GM23248 (cell line): Measurements from ENCODE around the gene CELA2A.

ENCODE experiments used
- EZH2 ChIP-seq: fragments of 200-600 bp; sonication (generic); IDR thresholded peaks from 2 replicates; pipeline ENCODE4 v1.6.1; 2018; ENCODE audit warnings: antibody characterized with exemption, mild to moderate bottlenecking; ENCODE audit not compliant: insufficient read depth, poor library complexity, severe bottlenecking
- EZH2phosphoT487 ChIP-seq: fragments of 200-600 bp; sonication (generic); IDR thresholded peaks from 2 replicates; pipeline ENCODE4 v1.6.1; 2018; ENCODE audit warnings: antibody characterized with exemption, moderate library complexity, mild to moderate bottlenecking, low read depth; ENCODE audit not compliant: insufficient read depth

DNA sequence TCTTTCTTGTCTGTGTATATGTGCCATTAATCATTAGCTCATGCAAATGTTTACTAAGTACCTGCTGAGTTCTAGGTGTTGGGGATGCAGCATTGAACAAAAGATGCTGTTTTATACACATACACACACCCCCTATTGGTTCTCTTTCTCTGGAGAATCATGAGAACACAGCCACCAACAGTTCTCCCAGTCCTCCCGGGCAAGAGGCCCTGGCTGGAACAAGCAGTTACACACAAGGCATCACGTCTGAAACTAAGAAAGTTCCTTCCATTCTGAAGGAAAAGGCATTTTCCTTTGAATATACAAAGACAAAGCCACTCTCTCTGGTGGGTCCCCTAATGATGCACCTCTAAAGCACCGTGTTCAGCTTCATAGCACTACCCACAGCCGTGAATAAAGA is 56.7 kb downstream of the CELA2A start:
- no peak for TF ChIP-seq EZH2
- no peak for TF ChIP-seq EZH2phosphoT487
